Measurements from ENCODE around the gene CFAP61. TPM values are rescaled to one million over a fixed set of nuclear protein-coding genes. Genes with fewer than 3 reads are reported as not detected.

CFAP61 gene
- total RNA-seq, 2 donors from 2014 or later: 1.0 to 1.9 TPM

DNA sequence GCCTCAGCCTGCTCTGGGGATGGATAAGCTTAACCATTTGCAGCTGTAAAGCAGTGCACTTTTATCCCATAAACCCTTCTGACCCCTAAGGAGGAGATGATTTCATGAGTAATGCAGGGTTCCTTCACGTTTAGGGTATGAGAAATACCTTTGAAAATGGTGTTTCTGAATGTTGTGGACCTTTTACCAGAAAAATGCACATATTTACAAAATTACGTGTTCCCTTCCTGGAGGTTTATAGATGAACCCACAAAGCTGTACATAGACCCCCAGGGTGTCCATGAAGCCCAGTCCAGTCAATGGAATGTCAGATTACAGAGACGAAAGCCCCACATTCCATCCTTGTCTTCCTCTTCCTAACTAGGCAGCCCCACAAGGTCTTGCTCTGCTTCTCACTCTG lies 237.0 kb downstream of the CFAP61 start:
- DNase-seq (ENCODE audit: low spot score): no peak
- no peaks in the 10 kb centered on the region for H3K27me3 ChIP-seq
- no peak for TF ChIP-seq CTCF (IDR thresholded peaks at IDR 0.05)

GRCh38 chr20:20292472-20292871 lies 240.1 kb downstream of the CFAP61 start:
- DNase-seq (ENCODE audit: low spot score): no peak
- Histone ChIP-seq H3K9me3 (no peaks in the 10 kb centered on the region), H3K36me3 (no peaks in the 10 kb centered on the region), H3K4me1 (no peaks in the 10 kb centered on the region), H3K27me3 (no peaks in the 10 kb centered on the region), H3K4me3 (no peak overlapping the region), H3K27ac (no peak overlapping the region)
- no peak for TF ChIP-seq CTCF (IDR thresholded peaks at IDR 0.05)

More for the DNA sequence above, 237.0 kb downstream of the CFAP61 start:
- H3K27ac ChIP-seq: no peak overlapping the region
- H3K4me3 ChIP-seq: no peak overlapping the region
- H3K4me1 ChIP-seq: no peaks in the 10 kb centered on the region
- H3K36me3 ChIP-seq: no peaks in the 10 kb centered on the region
- no peaks in the 10 kb centered on the region for H3K9me3 ChIP-seq

DNA sequence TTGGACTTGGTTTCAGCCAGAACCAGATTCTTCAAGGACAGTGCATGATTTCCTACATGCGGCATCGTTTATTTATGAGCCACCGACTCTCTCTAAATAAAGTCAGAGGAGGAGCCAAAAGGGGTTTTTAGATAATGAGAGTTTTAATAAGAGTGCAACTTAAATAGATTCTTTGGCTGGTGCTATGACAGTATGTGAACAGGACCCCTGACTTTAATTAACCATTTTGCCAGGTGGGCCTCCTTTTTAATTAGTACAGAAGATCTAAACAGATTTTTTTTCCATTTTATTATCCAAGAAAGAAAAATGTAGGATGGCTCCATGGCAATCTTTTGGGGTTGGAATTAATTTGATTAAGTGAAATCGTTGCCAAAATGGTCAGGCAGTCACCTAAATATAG lies 240.8 kb downstream of the CFAP61 start:
- H3K4me1 ChIP-seq: no peaks in the 10 kb centered on the region
- no peaks in the 10 kb centered on the region for H3K9me3 ChIP-seq
- no peak overlapping the region for H3K4me3 ChIP-seq
- no peak for DNase-seq (ENCODE audit: low spot score)
- no peak for TF ChIP-seq CTCF (IDR thresholded peaks at IDR 0.05)
- H3K36me3 ChIP-seq: no peaks in the 10 kb centered on the region
- no peak overlapping the region for H3K27ac ChIP-seq
- no peaks in the 10 kb centered on the region for H3K27me3 ChIP-seq

DNA sequence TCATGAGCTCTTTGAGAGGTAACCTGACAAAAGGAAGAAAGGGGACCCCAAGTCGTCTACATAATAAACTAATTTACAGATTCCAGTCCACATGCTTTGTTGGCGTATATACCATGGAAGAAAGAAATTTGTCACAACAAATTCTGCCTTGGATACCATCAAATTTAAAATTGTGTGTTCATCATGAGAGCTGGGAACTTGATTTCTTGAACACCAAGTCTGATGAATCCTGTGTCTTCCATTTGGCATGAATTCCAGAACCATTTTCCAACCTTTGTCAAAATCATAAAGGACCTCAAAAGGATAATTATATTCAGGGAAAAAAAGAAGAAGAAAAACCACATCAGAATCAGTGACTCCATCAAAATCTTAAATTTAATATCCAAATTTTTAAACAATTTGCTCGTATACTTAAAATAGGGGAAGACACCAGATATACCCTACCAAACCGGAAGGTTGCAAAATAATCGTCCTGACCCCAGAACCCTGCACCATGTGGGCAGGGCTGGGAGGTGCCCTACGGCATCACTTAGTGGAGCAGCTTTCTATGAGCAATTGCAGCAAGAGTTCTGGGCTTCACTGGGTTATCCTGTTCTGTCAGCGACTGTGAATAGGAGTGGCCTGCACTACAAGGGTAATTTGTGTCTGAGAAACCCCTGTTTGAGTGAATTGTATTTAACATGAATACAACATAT lies 241.5 kb downstream of the CFAP61 start:
- Histone ChIP-seq H3K27ac (no peak overlapping the region), H3K27me3 (no peaks in the 10 kb centered on the region), H3K36me3 (no peaks in the 10 kb centered on the region), H3K9me3 (no peaks in the 10 kb centered on the region), H3K4me1 (no peaks in the 10 kb centered on the region), H3K4me3 (no peak overlapping the region)
- no peak for DNase-seq (ENCODE audit: low spot score)
- no peak for TF ChIP-seq CTCF (IDR thresholded peaks at IDR 0.05)

DNA sequence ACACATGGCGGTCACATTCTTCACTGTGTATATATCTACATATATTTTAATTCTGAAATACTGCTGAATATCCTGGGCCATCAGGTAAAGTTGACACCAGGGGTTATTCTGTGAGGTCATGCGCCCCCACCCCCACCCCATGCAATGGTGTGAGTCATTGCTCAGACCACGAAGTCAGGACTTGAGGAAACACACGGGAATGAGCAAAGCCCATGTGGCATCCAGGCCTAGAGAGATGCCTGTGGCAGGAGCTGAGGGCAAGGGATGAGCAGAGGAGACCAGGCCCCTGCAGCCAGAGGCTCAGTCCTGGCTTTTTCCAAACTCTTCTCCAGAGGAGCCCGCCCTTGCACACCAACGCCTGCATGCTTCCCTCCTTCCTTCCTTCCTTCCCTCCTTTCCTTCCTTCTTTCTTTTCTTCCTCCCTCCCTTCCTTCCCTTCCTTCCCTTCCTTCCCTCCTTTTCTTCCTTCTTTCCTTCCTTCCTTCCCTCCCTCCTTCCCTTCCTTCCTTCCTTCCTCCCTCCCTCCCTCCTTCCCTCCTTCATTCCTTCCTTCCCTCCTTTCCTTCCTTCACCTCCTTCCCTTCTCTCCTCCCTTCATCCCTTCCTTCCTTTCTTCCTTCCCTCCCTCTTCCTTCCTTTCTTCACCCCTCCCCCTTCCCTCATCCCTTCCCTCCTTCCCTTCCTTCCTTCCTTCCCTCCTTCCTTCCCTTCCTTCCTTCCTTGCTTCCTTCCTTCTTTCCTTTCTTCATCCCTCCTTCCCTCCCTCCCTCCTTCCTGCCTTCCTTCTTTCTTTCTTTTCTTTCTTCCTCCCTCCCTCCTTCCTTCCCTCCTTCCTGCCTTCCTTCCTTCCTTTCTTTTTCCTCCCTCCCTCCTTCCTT lies 243.5 kb downstream of the CFAP61 start:
- Histone ChIP-seq H3K9me3 (no peaks in the 10 kb centered on the region), H3K4me3 (no peak overlapping the region), H3K27me3 (no peaks in the 10 kb centered on the region), H3K36me3 (no peaks in the 10 kb centered on the region), H3K4me1 (no peaks in the 10 kb centered on the region), H3K27ac (no peak overlapping the region)
- no peak for DNase-seq (ENCODE audit: low spot score)
- no peak for TF ChIP-seq CTCF (IDR thresholded peaks at IDR 0.05)
